ENCODE data around the gene DDI2. TPM values are rescaled to one million over a fixed set of nuclear protein-coding genes. Genes with fewer than 3 reads are reported as not detected.

Gene DDI2
- total RNA-seq, 4 donors from 2014 or later: 21.9 to 79.0 (median 38.6) TPM

GRCh38 chr1:15621975-15622374 is 4.7 kb downstream of the DDI2 start:
- 87 to 91% methylated on average over 5 of the region's 5 CpGs for WGBS, 2 donors
- H3K27ac ChIP-seq: no peak overlapping the region

DNA sequence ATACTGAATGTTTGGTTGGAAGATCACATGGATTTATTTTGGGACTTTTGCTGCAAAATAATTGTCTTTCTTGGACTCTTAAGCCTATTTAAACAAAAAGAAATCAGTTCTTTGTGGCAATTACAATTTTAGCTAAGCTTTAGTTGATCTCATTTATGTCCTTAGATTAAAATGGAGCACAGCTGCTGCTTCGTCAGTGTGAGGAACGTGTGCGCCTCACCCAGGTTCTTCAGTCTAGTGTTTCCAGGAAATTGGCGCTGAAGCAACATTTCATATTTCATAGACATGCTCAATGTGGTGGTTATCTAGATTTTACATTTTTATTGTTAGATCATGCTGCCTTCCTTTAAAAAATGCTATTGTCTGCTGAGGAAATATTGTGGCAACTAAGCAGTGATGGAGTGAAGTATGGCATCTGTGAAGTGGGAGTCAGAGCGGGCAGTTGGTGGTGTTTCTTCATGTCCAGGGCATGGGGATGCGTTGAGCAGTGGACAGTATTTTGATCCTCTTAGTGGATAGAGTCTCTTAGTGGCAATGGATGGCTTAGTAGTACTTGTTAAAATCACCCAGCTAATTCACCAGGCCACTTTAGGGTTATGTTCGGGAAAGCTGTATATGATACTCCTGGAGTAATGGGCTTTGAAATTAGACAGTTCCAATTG is 5.6 kb downstream of the DDI2 start:
- H3K9me3 ChIP-seq: no peaks in the 10 kb centered on the region
- no peak for TF ChIP-seq CTCF (IDR thresholded peaks at IDR 0.05)
- TF ChIP-seq POLR2A (IDR thresholded peaks at IDR 0.05): no peak
- no peak for DNase-seq
- no peak overlapping the region for H3K4me3 ChIP-seq (replicated peaks in 1 of 3)
- no peak overlapping the region for H3K27ac ChIP-seq
- peaks cover 0 to 12% of the 10 kb centered on the region in 2 donors for H3K36me3 ChIP-seq
- peaks cover 25 to 29% of the 10 kb centered on the region in 2 donors for H3K4me1 ChIP-seq
- WGBS, 2 donors: 94 to 98% methylated on average over 7 of the region's 7 CpGs
- H3K27me3 ChIP-seq: no peaks in the 10 kb centered on the region
- intact Hi-C loops (cut with DNase I): no loop called here

More at GRCh38 chr1:15621975-15622374, 4.7 kb downstream of the DDI2 start:
- H3K27me3 ChIP-seq: no peaks in the 10 kb centered on the region
- no peak overlapping the region for H3K4me3 ChIP-seq (replicated peaks in 1 of 3)
- peaks cover 0 to 4% of the 10 kb centered on the region in 2 donors for H3K36me3 ChIP-seq
- peaks cover 22 to 29% of the 10 kb centered on the region in 2 donors for H3K4me1 ChIP-seq
- intact Hi-C loops (cut with DNase I): no loop called here
- H3K9me3 ChIP-seq: no peaks in the 10 kb centered on the region
- TF ChIP-seq CTCF (IDR thresholded peaks at IDR 0.05): no peak
- no peak for TF ChIP-seq POLR2A (IDR thresholded peaks at IDR 0.05)
- no peak for DNase-seq

- no peak overlapping the region for H3K4me3 ChIP-seq (replicated peaks in 1 of 3)
- WGBS, 2 donors: 98 to 99% methylated on average over 6 of the region's 6 CpGs
- no peaks in the 10 kb centered on the region for H3K9me3 ChIP-seq
- no peak for DNase-seq
- intact Hi-C loops (cut with DNase I): no loop called here
- TF ChIP-seq POLR2A (IDR thresholded peaks at IDR 0.05) (no peak), CTCF (IDR thresholded peaks at IDR 0.05) (no peak)
- peaks cover 0 to 12% of the 10 kb centered on the region in 2 donors for H3K36me3 ChIP-seq
- H3K27me3 ChIP-seq: no peaks in the 10 kb centered on the region
- no peak overlapping the region for H3K27ac ChIP-seq
- peaks cover 23 to 29% of the 10 kb centered on the region in 2 donors for H3K4me1 ChIP-seq
Observed at GRCh38 chr1:15623435-15623834, 6.2 kb downstream of the DDI2 start.

DNA sequence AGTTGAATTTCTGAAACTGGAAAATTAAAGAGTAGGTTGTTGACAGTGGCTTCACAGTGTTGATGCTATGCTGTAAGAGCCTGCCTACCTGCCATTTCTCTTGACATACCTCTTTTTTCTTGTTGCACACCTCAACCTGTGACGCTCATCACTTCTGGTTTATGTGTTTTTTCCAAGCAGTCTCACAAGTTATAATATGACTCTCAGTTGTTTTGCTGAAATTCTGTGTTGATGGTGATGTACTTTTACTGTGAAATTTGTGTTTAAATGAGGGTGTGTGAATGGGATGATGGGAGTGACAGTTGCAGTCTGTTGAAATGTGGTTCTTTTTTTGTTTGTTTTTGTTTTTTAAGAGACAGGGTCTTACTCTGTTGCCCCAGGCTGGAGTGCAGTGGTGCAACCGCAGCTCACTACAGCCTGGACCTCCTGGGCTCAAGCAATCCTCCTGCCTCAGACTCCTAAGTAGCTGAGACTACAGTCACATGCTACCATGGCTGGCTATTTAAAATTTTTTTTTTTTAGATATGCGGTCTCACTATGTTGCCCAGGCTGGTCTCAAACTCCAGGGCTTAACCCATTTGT is 7.0 kb downstream of the DDI2 start:
- Histone ChIP-seq H3K27ac (no peak overlapping the region), H3K9me3 (no peaks in the 10 kb centered on the region), H3K27me3 (no peaks in the 10 kb centered on the region), H3K4me3 (replicated peaks in 1 of 3) (no peak overlapping the region), H3K4me1 (peaks cover 15 to 26% of the 10 kb centered on the region in 2 donors), H3K36me3 (peaks cover 0 to 12% of the 10 kb centered on the region in 2 donors)
- DNase-seq: no peak
- intact Hi-C loops (cut with DNase I): no loop called here
- WGBS, 2 donors: 90 to 91% methylated on average over 3 of the region's 3 CpGs
- TF ChIP-seq POLR2A (IDR thresholded peaks at IDR 0.05): no peak
- no peak for TF ChIP-seq CTCF (IDR thresholded peaks at IDR 0.05)
